HG03521 (cell line): Measurements from ENCODE around the gene PROB1.
"Not testable (repeated sequence)": the region's sequence is repeated elsewhere in the genome, so short reads cannot be mapped to it uniquely, and the experiment has no call there.

Source experiments
- ATAC-seq: cut with Tn5 transposase; IDR thresholded peaks from one replicate; pipeline ENCODE4 v1.9.1; 2021; ENCODE audit warnings: mild to moderate bottlenecking, moderate library complexity; ENCODE audit not compliant: unreplicated experiment

Gene PROB1

GRCh38 chr5:139392678-139393496 lies 2.0 kb downstream of the PROB1 start:
- ATAC-seq, result peak; percentile 44

GRCh38 chr5:139392324-139392677 lies 2.6 kb downstream of the PROB1 start:
- ATAC-seq, result no peak

GRCh38 chr5:139391570-139392323 lies 3.2 kb downstream of the PROB1 start:
- ATAC-seq, result no peak

- no peak for ATAC-seq
Observed at GRCh38 chr5:139390639-139391569, 4.0 kb downstream of the PROB1 start.

- ATAC-seq, result peak; percentile 38
Observed at GRCh38 chr5:139389701-139390638, 4.9 kb downstream of the PROB1 start, which contains the start of gene MZB1. MZB1 (minus strand) TSS chr5:139389913; CDS start chr5:139389856, 57 bp downstream.

GRCh38 chr5:139388198-139388821 lies 6.6 kb downstream of the PROB1 start:
- ATAC-seq, result no peak

GRCh38 chr5:139387611-139388197 lies 7.2 kb downstream of the PROB1 start:
- no peak for ATAC-seq

- ATAC-seq, result not testable (repeated sequence)
Observed at GRCh38 chr5:139386956-139387355, 7.9 kb downstream of the PROB1 start.

GRCh38 chr5:139386050-139386438 lies 8.9 kb downstream of the PROB1 start:
- ATAC-seq, result no peak

- ATAC-seq, result no peak
Observed at GRCh38 chr5:139385061-139386049, 9.5 kb downstream of the PROB1 start.

GRCh38 chr5:139384591-139385051 lies 10.3 kb downstream of the PROB1 start:
- ATAC-seq, result no peak

GRCh38 chr5:139383993-139384590 lies 10.8 kb downstream of the PROB1 start:
- no peak for ATAC-seq

GRCh38 chr5:139383275-139383992 lies 11.5 kb downstream of the PROB1 start, which contains the start of gene SLC23A1:
SLC23A1 (minus strand) TSS chr5:139383297; CDS start chr5:139383253, 44 bp downstream.
- no peak for ATAC-seq

GRCh38 chr5:139382807-139383206 lies 12.1 kb downstream of the PROB1 start:
- no peak for ATAC-seq

- ATAC-seq, result no peak
Observed at GRCh38 chr5:139381837-139382761, 12.8 kb downstream of the PROB1 start.
